ENCODE data around the gene UNC13D. TPM values are rescaled to one million over a fixed set of nuclear protein-coding genes. Genes with fewer than 3 reads are reported as not detected.

UNC13D gene
- total and polyA plus RNA-seq, 11 donors = 2.1 to 28.5 (median 5.8) TPM

DNA sequence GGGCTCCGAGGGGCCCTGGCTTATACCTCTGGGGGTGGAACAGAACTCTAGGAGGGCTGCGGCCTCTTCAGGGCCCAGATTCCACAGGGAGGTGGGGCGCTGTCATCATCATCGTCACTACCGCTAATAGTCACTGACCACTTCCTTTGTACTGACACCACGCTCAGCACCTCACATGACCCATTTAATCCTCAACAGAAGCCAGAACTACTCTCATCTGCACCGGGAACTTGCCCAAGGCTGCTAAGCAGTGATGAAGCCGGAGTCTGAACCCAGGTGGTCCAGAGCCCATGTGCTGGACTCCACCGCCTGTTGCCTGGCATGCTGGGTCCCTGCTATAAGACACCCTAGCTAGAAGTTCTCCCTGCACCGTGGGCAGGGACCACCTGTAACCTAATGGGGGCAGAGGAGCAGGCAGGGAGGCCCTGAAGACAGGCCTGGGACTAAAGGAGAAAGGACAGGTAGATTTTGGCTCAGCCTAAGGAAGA is 12.0 kb downstream of the UNC13D start:
- Histone ChIP-seq H3K9me3 (no peaks in the 10 kb centered on the region), H3K36me3 (peaks cover 0 to 68% (median 0%) of the 10 kb centered on the region in 9 donors), H3K4me3 (peak overlapping the region in 1 of 12 donors; percentile 7), H3K27ac (peak overlapping the region in 11 of 12 donors; percentile 0 to 90 (median 40)), H3K4me1 (peaks cover under 1 to 44% (median 25%) of the 10 kb centered on the region in 12 donors), H3K27me3 (no peaks in the 10 kb centered on the region)
- 62 to 75% (median 72%) methylated on average over 9 to 10 of the region's 10 CpGs for WGBS, 4 donors
- ATAC-seq (peak in 3 of 4 donors; percentile 7 to 52 (median 17)), DNase-seq (no peak)
- intact Hi-C loops (cut with DNase I) = loop anchor here in 1 of 10 donors (5.0 kb wide), 1 partner anchor 60 kb away; no protein-coding TSS in a partner anchor
- TF ChIP-seq POLR2A (IDR thresholded peaks at IDR 0.05) = peak in 1 of 2 donors; percentile 12
- TF ChIP-seq, protein P1, sequence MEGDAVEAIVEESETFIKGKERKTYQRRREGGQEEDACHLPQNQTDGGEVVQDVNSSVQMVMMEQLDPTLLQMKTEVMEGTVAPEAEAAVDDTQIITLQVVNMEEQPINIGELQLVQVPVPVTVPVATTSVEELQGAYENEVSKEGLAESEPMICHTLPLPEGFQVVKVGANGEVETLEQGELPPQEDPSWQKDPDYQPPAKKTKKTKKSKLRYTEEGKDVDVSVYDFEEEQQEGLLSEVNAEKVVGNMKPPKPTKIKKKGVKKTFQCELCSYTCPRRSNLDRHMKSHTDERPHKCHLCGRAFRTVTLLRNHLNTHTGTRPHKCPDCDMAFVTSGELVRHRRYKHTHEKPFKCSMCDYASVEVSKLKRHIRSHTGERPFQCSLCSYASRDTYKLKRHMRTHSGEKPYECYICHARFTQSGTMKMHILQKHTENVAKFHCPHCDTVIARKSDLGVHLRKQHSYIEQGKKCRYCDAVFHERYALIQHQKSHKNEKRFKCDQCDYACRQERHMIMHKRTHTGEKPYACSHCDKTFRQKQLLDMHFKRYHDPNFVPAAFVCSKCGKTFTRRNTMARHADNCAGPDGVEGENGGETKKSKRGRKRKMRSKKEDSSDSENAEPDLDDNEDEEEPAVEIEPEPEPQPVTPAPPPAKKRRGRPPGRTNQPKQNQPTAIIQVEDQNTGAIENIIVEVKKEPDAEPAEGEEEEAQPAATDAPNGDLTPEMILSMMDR (IDR thresholded peaks at IDR 0.05) = no peak

DNA sequence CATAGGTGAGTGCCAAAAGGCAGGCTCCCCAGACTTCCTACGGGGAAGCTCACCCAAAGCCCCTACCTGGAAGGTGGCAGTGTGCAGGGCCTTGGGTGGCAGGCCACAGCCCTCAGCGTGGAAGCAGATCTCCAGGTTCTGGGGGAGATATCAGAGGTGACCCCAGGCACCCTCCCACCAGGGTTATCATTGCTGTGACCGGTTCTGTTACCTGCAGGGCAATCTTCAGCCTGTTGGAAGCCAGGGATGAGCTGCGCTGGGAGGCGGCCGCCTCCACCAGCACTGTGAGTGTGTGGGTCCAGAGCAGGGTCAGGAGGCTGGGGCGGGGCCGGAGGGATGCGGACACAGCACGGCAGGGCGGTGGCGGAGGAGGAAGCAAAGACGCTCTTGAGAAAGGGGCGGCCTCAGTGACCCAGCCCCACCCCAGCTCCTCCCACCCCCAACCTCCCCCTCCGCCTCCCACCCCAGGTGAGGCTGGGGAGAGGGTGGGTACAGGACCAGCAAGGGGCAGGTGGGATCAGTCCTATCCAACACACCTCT is 13.1 kb downstream of the UNC13D start:
- Histone ChIP-seq H3K36me3 (peaks cover 0 to 67% (median 0%) of the 10 kb centered on the region in 9 donors), H3K27ac (no peak overlapping the region), H3K27me3 (no peaks in the 10 kb centered on the region), H3K9me3 (no peaks in the 10 kb centered on the region), H3K4me1 (peaks cover 5 to 50% (median 32%) of the 10 kb centered on the region in 12 donors), H3K4me3 (no peak overlapping the region)
- DNase-seq (no peak), ATAC-seq (no peak)
- no peak for TF ChIP-seq POLR2A (IDR thresholded peaks at IDR 0.05)
- intact Hi-C loops (cut with DNase I) = loop anchor here in 1 of 10 donors (5.0 kb wide), 1 partner anchor 59 kb away; no protein-coding TSS in a partner anchor
- WGBS, 4 donors = 91 to 92% (median 91%) methylated on average over 7 to 15 of the region's 15 CpGs

DNA sequence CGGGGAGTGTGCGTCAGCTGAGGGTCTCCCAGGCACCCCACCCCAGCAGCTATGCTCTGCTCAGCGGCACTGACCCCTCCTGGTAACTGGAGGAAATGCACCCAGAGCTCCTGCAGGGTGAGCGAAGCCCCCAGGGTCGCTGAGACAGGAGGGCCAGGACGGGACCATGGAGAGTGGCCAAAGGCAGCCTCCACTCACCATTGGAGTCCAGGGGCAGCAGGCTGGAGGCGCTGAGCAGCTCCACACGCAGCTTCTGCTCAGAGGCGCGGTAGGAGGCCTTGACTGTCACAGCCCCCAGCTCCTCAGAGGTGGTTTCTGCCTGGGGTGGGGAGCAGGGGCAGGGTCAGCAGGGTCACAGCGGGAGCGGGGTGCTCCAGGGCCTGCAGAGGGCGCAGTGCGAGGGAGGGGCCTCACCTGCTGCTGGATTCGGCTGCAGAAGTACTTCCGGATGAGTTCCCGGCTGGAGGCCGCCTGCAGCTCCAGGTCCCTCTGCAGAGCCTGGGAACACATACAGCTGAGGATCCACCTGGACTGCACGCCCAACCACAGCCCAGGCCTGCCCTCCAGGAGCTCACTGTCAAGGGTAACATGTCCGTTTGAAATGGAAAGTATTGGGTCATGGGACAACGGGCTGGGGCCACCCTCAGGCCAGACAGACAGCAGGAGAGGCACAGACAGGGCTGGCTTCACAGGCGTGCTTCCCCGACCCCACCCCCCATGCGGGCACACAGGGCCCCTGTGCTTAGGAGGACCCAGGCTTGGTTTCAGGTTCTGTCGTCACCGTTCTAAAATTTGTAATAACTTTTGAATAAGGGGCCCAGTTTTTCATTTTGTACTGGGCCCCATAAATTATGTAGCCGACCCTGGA is 13.8 kb downstream of the UNC13D start:
- ATAC-seq = no peak
- intact Hi-C loops (cut with DNase I) = loop anchor here in 1 of 10 donors (5.0 kb wide), 1 partner anchor 58 kb away; no protein-coding TSS in a partner anchor

DNA sequence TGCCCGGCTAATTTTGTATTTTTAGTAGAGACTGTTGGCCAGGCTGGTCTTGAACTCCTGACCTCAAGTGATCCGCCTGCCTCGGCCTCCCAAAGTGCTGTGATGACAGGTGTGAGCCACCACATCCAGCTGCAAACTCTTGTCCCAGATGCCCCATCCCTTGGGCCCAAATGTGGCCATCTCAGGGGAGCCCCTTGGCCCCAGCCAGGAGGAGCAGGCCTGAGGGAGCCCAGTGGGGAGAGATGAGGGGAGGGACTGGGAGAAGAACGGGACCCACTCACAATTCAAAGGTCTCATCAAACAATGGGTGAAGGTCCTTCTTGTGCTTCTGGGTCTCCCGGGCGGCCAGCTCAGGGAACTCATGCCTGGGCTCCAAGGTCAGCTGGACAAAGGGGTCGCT is 14.5 kb downstream of the UNC13D start:
- H3K36me3 ChIP-seq = peaks cover 0 to 57% (median 3%) of the 10 kb centered on the region in 9 donors
- H3K4me1 ChIP-seq = peaks cover 5 to 52% (median 32%) of the 10 kb centered on the region in 12 donors
- TF ChIP-seq, protein P1 (IDR thresholded peaks at IDR 0.05) = no peak
- 84 to 95% (median 90%) methylated on average over 6 to 7 of the region's 7 CpGs for WGBS, 4 donors
- H3K9me3 ChIP-seq = no peaks in the 10 kb centered on the region
- H3K27ac ChIP-seq = no peak overlapping the region
- DNase-seq (no peak), ATAC-seq (no peak)
- no peak overlapping the region for H3K4me3 ChIP-seq
- H3K27me3 ChIP-seq = no peaks in the 10 kb centered on the region
- intact Hi-C loops (cut with DNase I) = loop anchor here in 4 of 10 donors (5.0 to 10.0 kb wide), 3 partner anchors 42 to 65 kb away; partner anchors contain the start of gene GALK1 (in 1 of the 4)

More for the DNA sequence above, 13.8 kb downstream of the UNC13D start:
- H3K27ac ChIP-seq = no peak overlapping the region
- H3K4me1 ChIP-seq = peaks cover 5 to 50% (median 32%) of the 10 kb centered on the region in 12 donors
- WGBS, 4 donors = 77 to 81% (median 78%) methylated on average over 11 to 27 of the region's 27 CpGs
- H3K9me3 ChIP-seq = no peaks in the 10 kb centered on the region
- H3K27me3 ChIP-seq = no peaks in the 10 kb centered on the region
- no peak overlapping the region for H3K4me3 ChIP-seq
- no peak for DNase-seq
- H3K36me3 ChIP-seq = peaks cover 0 to 60% (median 0%) of the 10 kb centered on the region in 9 donors
- TF ChIP-seq, protein P1 (IDR thresholded peaks at IDR 0.05) = peak in 11 of 12 donors; percentile 20 to 55 (median 35)
- TF ChIP-seq POLR2A (IDR thresholded peaks at IDR 0.05) = no peak

Data from heart left ventricle (tissue), 16 donors.